GM18868 (cell line): Measurements from ENCODE around the gene CALML6.

Experiments used
- ATAC-seq: cut with Tn5 transposase; IDR thresholded peaks from one replicate; pipeline ENCODE4 v1.9.1; 2021; ENCODE audit warnings: mild to moderate bottlenecking, moderate library complexity; ENCODE audit not compliant: unreplicated experiment

Gene CALML6

DNA sequence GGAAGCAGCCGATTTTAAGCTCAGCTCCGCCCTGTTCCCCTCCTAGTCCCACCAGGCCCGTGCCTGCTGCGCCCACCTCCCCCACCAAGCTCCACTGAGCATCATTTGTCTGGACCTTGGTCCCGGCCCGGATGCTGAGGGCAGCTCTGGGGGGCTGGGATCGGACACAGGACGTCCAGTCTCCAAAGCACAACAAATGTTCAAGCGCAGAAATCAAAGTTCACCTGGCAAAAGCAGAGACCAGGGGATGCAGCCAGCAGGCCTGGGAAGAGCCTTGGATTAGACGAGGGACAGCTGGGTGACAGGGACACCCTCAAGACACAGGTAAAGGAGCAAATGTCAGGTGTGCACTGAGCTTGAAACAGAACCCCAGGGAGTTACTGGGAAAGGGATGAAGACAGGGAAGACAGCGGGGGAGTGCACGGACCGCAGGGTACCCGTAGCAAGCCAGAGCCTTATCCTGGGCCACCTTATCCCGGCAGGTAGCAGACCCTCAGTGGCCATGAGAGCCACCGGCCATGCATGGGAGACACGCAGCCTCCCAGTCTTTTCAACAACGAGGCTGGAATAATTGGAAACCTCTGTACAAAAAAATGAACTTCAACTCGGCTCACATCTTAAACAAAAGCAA lies 26.3 kb downstream of the CALML6 start:
- ATAC-seq, result no peak

DNA sequence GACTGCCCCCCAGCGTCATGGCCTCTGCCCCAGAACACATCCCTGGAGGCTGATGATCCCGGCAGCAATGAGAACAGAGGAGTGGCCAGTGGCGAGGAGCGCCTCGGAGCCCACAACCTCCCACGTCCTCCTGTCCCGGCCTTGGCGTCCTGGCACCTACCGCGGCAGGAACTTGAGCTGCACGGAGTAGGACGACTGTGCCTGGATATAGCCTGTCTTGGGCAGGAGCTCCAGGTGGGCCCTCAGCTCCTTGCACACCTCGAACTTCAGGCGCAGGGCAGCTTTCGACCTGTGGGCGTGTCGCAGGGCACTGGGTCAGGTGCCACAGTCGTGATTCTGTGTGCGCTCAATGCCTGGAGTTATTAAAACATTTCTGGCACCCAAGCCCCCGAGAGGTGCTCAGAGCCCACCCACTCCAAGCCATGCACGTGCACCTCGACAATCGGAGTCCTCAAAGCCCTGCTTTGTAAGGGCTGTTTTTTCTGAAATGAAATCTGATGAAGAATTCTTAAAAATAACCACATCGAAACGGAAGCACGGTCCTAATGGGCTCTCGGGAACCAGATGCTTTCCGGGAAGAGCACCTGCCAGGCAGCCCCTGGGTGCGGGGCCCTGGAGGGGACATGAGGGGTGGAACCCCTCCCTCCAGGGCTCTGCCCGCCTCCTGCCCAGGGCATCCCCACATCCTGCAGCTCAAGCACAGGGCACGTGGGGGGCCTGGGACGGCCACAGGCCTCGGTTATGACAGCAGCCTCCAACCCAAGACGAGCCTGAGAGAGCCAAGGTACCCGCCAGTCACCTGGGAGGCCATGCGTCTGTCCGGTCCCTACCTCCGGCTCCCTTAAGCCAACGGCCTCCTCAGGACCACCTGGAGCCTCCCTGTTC lies 27.1 kb downstream of the CALML6 start:
- ATAC-seq, result no peak

DNA sequence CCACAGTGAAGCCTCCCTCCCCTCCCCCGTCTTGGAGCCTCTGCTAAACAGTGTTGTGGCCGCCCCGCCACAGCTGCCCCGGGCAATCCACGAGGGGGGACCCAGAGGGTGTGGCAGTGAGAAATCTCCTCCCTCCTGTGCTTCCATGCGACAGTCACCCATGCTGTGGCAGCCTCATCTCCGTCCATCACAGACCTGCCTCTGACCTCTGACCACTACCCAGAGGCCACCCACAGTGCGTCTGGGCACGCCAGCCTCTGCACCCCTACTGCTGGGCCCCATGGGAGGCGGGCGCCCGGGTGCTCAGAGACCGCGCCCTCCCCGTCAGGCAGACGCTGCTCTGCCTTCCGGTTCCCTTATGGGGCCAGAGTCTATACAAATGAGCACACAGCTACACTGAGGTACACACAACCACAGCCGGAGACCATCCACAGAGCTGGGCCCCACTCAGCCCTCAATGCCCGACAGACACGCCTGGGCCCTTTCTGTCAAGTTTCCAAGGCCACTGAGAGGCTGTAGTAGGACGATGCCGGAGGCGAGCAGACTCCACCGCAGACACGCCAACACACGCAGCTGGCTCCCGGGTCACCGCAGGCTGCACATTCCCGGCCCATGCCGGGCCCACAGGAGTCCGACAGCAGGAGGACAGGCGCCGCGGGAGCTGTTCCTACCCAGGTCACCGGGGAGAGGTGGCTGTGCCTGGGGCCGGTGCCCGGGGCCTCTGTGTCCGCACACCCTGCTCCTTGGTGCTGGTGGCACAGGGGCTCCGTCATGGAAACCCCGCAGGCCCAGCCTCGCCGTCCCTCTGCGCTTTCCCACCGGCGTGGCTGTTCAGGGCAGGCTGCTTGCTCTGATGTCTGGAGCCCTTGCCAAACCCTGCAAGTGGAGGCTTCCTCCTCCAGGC lies 27.9 kb downstream of the CALML6 start:
- ATAC-seq, result no peak

DNA sequence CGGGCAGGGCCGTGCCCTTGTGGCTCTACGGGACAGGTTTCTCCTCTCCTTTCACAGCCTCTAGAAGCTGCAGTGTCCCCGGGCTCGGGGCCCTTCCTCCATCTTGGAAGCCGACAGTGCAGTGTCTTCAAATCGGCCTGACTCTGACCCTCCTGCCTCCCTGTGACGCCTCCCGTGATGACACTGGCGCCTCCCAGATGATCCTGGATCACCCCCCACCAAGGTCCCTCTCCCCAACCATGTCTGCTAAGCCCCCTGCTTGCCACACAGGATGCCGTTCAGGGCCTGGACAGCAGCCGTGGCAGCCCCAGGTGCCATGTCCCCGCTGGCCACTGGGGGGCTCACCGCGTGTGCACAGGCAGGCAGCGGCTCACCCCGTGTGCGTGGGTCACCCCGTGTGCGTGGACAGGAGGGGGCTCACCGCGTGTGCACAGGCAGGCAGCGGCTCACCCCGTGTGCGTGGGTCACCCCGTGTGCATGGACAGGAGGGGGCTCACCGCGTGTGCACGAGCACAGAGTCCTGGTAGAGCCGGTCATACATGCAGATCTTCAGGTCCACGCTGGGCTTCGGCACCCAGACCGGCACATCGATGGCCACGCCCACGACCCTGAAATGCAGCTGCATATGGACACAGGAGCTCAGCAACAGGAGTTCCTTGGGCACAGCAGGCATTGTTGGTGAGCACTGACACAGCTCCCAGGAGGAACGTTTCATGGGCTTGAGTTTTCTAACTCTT lies 28.9 kb downstream of the CALML6 start:
- no peak for ATAC-seq

DNA sequence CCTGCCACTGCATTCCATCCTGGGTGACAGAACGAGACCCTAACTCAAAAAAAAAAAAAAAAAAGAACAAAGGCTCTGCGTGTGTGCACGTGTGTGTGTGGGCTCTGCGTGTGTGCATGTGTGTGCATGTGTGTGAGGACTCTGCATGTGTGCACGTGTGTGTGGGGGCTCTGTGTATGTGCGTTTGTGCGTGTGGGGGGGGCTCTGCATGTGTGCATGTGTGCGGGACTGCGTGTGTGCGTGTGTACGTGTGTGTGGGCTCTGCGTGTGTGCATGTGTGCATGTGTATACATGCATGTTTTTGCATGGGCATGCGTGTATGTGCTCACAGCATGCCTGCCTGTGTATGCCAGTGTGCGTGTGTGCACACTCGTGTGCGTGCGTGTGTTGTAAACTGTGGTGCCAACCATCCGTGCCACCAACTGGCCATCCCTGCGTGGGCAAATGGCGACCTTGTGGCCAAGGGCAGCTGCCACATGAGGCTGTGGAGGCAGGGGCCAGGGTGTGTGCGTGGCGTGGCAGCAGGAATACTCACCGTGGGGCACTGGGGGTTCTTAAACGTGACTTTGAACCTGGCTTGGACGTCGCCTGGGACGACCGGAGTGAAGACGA lies 30.8 kb downstream of the CALML6 start:
- ATAC-seq, result no peak

DNA sequence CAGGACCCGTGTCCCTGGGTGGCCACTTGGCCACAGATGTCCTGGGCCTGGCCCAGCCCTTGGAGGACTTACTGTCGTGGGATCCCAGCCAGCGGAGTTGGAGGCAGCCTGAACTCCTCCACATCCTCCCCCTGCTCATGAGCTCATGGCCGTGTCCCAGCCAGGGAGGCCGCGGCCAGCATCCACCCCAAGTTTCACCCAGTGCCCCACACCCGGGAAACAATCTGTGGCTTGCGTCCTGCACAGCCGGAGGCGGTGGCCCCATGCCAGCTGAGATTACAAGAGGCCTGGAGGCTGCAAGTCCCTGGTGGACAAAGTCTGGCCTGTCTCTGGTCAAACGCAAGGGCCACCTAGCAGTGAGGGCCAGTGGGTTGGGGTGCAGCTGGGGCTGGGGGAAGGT lies 31.5 kb downstream of the CALML6 start:
- no peak for ATAC-seq

DNA sequence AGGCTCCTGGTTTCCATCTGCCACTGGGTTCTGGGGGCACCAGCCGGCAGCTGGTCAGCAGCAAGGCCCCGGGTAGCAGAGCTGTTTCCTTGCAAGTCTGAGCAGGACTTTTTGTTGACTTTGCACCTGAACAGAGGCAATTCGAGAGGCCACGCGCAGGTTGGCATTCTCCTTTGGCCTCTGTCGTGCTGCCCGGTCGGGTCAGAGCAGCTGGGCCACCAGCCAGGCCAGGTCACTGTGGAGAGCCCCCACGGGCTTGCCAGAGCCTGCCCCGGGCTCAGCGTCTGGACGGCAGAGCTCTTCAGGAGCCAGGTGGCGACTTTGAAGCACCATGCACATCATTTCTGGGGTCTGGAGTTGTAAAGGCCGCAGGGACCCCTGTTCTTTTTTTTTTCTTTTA lies 32.4 kb downstream of the CALML6 start:
- no peak for ATAC-seq

DNA sequence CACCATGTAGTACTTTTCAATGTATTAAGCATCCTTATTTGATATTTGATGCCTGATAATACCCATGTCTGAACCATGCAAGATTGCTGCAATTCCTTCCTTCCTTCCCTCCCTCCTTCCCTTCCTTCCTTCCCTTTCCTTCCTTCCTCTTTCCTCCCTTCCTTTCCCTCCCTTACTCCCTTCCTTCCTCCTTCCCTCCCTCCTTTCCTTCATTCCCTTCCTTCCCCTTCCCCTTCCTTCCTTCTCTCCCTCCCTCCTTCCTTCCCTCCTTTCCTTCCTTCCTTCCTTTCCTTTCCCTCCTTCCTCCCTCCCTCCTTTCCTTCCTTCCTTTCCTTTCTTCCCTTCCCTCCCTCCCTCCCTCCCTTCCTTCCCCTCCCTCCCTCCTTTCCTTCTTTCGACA lies 33.7 kb downstream of the CALML6 start:
- no peak for ATAC-seq

DNA sequence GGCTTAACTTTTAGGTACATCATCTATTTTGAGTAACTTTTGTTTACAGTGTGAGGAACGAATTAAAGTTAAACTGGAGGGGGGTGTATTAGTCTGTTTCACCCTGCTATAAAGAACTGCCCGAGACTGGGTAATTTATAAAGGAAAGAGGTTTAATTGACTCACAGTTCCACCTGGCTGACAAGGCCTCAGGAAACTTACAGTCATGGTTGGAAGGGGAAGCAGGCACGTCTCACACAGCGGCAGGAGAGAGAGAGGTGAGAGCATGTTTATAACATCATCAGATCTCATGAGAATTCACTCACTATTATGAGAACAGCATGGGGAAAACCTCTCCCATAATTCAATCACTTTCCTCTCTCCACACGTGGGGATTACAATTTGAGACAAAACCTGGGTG lies 35.9 kb downstream of the CALML6 start:
- no peak for ATAC-seq

DNA sequence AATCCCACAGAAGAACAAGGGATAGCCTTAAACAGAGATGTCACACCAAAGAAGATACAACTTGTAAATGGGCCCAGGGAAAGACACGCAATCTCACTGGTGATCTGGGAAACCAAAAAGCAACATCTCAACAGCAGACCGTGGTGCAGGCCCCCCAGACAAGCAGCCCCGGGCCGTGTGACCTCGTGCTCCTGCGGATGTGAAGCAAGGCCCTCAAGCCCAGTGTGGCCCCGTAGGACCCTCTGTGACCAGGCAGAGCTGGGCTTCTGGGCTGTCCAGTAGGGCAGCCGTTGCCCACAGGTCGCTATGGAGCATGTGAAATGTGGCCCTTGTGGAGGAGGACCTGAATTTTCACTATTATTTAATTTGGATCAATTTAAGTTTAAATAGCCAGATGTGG lies 39.0 kb downstream of the CALML6 start:
- no peak for ATAC-seq

DNA sequence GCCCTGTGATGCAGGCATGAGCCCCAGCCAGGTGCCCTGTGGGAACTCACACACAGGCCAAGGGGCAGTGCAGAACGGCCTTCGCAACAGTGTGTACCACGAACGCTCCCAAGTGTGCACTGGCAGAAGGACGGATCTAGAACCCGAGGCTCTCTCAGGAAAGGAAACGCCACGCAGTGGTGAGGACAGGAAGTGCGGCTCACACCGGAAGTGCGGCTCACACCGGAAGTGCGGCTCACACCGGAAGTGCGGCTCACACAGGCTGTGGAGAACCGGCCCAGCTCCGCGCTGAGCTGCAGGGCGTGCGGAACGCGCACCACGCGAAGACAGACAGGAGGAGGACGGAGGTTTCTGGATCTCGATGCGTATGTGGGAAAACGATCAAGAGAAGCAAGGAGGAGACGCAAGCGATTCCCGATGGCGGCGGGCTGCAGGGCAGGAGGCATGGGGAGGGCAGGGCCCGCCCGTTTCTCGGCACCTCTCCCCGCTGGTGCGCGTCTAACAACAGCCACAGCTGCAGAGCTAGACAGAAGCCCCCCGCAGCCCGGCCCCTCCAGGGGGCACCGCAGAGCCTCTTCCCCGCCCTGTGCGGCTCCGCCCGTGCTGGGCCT lies 39.9 kb downstream of the CALML6 start:
- ATAC-seq, result no peak

DNA sequence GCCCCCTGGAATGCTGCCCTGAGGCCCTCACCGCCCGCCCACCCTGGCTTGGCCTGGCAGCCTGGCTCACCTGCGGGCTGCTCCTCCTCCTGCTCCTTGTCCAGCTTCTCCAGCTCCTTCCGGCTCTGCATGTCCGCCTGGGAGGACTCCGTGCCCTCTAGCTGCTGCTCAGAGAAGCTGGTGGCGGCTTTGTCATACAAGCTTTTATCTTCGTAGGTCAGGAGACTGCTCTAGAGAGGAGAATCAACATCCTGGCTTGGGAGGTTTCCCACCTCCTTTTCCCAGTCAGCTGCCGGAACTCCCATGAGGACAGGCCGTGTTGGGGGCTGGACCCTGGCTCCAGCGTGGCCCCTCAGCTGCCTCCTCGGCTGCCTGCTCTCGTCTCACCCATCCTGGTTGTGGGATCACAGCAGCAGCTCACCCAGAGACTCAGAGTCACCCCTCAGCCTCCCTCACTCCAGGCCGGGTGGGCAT lies 40.6 kb downstream of the CALML6 start:
- ATAC-seq, result no peak

DNA sequence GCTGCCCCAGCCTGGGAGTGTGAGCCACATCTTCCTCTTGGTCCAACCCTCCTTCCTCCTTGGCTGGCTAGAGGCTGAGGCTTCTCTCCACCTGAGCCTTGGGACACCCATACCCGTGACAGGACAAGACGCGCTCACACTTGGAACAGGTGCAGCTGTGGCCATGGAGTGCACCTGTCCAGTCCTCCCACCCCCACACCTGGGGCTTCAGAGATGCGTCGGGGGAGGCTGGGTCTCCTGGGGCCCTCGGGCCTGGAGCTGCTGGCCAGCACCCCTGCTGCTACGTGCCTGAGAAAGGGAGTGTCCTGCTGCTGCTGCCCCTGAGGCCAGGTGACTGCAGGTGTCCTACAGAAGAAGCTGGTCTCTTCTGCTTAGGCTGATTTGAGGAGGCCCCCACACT lies 41.0 kb downstream of the CALML6 start:
- ATAC-seq, result no peak

DNA sequence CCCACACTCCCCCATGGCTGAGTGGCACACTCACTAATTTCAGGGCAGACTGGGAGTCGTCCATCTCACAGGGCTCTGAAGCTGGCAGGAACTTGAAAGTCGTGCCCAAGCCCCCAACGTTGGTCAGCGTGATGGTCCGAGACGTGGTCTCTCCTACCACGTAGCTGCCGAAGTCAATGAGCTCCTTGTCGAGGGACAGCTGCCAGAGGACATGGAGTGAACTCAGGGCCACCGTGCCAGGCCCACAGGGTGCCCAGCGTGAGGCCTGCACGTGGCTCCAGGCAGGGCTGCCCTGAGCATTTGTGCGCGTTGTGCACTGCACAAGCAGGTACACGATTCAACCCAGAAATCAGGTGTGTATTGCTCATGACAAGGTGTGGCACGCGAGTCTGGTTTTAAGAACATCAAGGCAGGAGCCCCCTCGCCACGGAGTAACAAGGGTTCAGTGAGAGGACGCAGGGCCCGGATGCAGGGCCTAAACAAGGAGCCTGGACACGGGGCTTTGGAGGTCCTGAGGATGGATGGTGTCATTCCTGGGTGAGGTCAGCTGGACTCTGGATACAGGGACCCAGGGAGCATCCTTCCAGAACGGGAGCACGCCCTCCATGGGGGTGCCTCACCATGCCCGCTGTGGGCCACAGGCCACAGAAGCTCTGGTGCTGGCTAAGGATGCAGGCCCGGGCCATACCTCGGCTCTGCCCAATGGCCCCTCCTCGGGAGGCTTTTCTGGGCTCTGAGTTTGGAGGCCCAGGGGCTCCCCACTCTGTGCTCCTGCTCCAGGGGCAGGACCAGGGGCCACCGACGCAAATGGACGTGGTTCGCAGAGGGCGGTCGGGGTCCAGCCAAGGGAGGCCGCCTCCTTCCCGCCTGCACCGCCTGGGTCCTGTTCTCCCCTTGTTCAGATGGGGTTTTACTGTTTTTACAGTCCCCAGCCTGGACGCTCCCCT lies 41.8 kb downstream of the CALML6 start:
- no peak for ATAC-seq

DNA sequence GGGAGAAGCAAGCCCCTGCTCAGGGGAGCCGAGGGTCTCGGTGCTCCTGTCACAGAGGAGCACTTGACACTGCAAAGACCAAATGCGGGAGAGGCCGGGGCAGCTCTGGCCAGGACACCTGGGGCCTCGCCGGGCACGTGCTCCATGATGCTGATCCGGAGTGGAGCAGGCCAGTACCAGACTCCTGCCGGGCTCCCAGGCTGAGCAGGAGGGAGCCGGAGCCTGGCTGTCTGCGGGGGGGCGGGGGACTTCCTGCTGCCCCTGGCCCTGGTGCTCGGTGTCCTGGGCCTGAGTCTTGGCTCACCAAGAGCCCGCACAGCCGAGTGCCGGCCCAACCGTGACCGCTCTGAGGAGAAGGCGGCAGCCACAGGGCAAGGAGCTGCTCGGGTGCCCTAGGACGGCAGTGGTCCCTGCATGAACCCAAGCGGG lies 42.5 kb downstream of the CALML6 start:
- no peak for ATAC-seq

DNA sequence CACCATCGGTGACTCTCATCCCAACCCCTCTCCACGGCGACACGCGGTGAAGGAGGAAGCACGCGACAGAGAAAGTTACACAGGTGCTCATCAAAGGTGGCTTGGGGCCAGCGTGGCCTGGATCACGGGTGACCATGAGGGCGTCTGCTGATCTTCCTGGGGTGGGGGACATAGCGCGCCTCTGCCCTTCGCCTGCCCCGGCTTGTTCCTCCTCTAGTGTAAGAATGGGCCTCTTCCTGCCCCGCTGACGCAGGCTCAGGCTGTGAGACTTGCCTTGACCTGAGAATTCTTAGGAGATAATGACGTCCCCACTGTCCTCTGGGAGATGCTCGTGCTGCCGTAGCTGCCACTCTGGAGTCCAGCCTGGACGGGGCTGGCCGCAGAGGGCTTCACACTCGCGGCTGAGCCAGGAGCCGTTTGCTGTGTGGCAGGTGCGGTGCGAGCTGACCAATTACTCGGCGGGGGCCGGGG lies 43.0 kb downstream of the CALML6 start:
- no peak for ATAC-seq

DNA sequence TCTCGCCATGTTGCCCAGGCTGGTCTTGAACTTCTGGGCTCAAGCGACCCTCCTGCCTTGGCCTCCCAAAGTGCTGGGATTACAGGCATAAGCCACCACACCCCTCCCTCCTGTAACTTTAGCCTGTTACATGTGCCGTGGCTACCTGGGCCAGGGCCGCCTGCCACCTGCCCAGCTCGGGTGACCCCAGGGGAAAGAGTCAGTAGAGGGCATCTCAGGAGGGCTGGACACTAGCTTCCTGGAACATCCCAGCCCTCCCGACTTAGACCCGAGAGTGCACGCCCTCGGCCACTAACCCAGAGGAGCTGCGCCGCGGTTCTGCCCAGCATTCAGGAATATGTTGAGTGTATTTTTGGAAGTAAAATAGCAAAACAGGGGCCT lies 44.4 kb downstream of the CALML6 start:
- no peak for ATAC-seq

DNA sequence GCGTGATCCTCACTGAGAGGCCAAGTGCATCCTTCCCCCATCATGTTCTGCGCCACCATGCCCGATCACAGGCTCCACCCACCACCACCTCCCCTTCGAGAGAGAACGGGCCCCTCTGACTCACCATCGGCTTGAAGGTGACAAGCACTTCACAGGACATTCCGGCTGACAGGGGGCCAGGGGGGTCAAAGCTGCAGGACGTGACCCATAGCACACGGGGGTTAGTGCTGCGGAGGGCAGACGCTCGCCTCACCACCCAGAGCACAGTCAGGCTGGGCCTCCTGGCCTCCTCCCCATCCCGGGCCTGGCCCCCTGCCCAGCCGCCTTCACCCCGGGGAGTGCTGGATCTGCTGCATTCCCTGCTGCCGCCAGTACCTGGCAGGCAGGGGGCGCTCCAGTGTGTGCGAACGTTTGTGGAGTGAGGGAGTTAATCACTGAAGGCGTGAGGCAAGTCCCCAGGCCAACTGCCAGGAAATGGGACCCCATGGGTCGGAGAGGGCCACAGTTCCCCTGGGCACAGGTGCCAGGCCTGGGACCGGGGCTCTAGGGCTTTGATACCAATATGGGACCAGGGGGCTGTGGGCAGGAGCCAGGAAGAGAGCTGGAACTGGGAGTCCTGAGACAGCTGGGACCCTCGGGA lies 44.9 kb downstream of the CALML6 start:
- ATAC-seq, result no peak
